Measurements from ENCODE around the gene HOPX. TPM values are rescaled to one million over a fixed set of nuclear protein-coding genes. Genes with fewer than 3 reads are reported as not detected.

The HOPX gene
- total and polyA plus RNA-seq, 2 of the 4 experiments (the other 2 are of a cell fraction), result 1.3 to 1.7 TPM

- no peak for TF ChIP-seq POLR2A (IDR thresholded peaks at IDR 0.05; ENCODE audit: low read depth, low read length)
- no peak for TF ChIP-seq ELK1 (IDR thresholded peaks at IDR 0.05; ENCODE audit: borderline replicate concordance, low read depth, low read length)
- no peak for TF ChIP-seq RCOR1 (IDR thresholded peaks at IDR 0.05; ENCODE audit: insufficient replicate concordance, low read length)
- no peak for TF ChIP-seq MAFK (IDR thresholded peaks at IDR 0.05; ENCODE audit: low read depth, low read length)
- TF ChIP-seq CHD1 (IDR thresholded peaks at IDR 0.05; ENCODE audit: low read depth, low read length), result no peak
- no peak for TF ChIP-seq USF2 (IDR thresholded peaks at IDR 0.05; ENCODE audit: low read depth, low read length)
- TF ChIP-seq RAD21 (IDR thresholded peaks at IDR 0.05; ENCODE audit: low read length), result no peak
- TF ChIP-seq SMC3 (IDR thresholded peaks at IDR 0.05; ENCODE audit: low read depth, low read length), result no peak
- no peak for TF ChIP-seq NFE2L2 (IDR thresholded peaks at IDR 0.05; ENCODE audit: low read depth, low read length)
- TF ChIP-seq MXI1 (IDR thresholded peaks at IDR 0.05; ENCODE audit: borderline replicate concordance, low read depth, low read length), result no peak
- TF ChIP-seq BHLHE40 (IDR thresholded peaks at IDR 0.05; ENCODE audit: low read depth, low read length), result no peak
- no peak for TF ChIP-seq CEBPB (IDR thresholded peaks at IDR 0.05; ENCODE audit: low read depth, low read length)
- in situ Hi-C loops (cut with MboI; ENCODE audit: low sequenced_read_pairs) (no loop called here), intact Hi-C loops (cut with micrococcal nuclease) (no loop called here), dilution Hi-C loops (cut with HindIII; ENCODE audit: low sequenced_read_pairs, unreplicated experiment) (no loop called here)
- no CpG with 5 or more reads among the region's 2 CpGs for WGBS, 2 experiments (ENCODE audit: extremely low coverage in 2 of 2, insufficient read length in 1 of 2)
- no peak overlapping the region for H3K4me3 ChIP-seq (ENCODE audit: insufficient read depth, low read depth, low read length)
- no peaks in the 10 kb centered on the region for H3K36me3 ChIP-seq (ENCODE audit: control insufficient read depth, insufficient read depth, low read length)
- H2BK15ac ChIP-seq (ENCODE audit: low read depth, low read length), result no peak overlapping the region
- H2AFZ ChIP-seq (replicated peaks; ENCODE audit: low read length, poor library complexity), result no peak overlapping the region
- no peak overlapping the region for H4K8ac ChIP-seq (ENCODE audit: low read depth in 2 of 2, low read length in 2 of 2)
- ChIA-PET CTCF (no interaction called here), POLR2A (ENCODE audit: unreplicated experiment) (no interaction called here)
- H4K91ac ChIP-seq (ENCODE audit: insufficient read depth, low read depth, low read length), result no peak overlapping the region
- no peaks in the 10 kb centered on the region for H4K20me1 ChIP-seq (ENCODE audit: insufficient read depth, low read length)
- no peaks in the 10 kb centered on the region for H3K4me1 ChIP-seq (ENCODE audit: control insufficient read depth, insufficient read depth, low read length)
- H2AK9ac ChIP-seq (replicated peaks; ENCODE audit: low read depth, low read length, poor library complexity), result no peak overlapping the region
- H3K4ac ChIP-seq (ENCODE audit: low read depth, low read length), result no peak overlapping the region
- ATAC-seq (ENCODE audit: low read depth) (no peak), DNase-seq (no peak)
- H3K9me1 ChIP-seq (ENCODE audit: insufficient read depth, low read length), result no peaks in the 10 kb centered on the region
- H3K79me1 ChIP-seq (ENCODE audit: low read depth in 1 of 2, low read length in 2 of 2), result no peaks in the 10 kb centered on the region
- no peaks in the 10 kb centered on the region for H3K9me3 ChIP-seq (ENCODE audit: control insufficient read depth, insufficient read depth, low read length)
- no peak overlapping the region for H2BK120ac ChIP-seq (ENCODE audit: low read depth, low read length)
- no peak overlapping the region for H3K18ac ChIP-seq (ENCODE audit: low read depth, low read length)
- H4K5ac ChIP-seq (ENCODE audit: low read depth, low read length), result no peak overlapping the region
- H3K9ac ChIP-seq (ENCODE audit: low read depth, low read length), result no peak overlapping the region
- no peak overlapping the region for H2BK5ac ChIP-seq (ENCODE audit: low read depth, low read length, poor library complexity, severe bottlenecking)
- no peak overlapping the region for H3K23ac ChIP-seq (ENCODE audit: low read depth, low read length)
- H3K27ac ChIP-seq (ENCODE audit: insufficient read depth, low read length), result no peak overlapping the region
- H2BK20ac ChIP-seq (ENCODE audit: low read depth, low read length), result no peak overlapping the region
- H3K27me3 ChIP-seq (ENCODE audit: control insufficient read depth, insufficient read depth, low read length), result peaks cover 35% of the 10 kb centered on the region
- no peak overlapping the region for H2AK5ac ChIP-seq (ENCODE audit: low read depth, low read length)
- BruUV-seq (replicated peaks), result no TSS peak
- H3K4me2 ChIP-seq (ENCODE audit: low read depth, low read length), result no peak overlapping the region
- no peak overlapping the region for H3K14ac ChIP-seq (replicated peaks; ENCODE audit: low read depth, low read length)
- no peak overlapping the region for H3K56ac ChIP-seq (ENCODE audit: extremely low read depth, insufficient read depth, low read length)
These were observed 8.3 kb upstream of the HOPX start for GRCh38 chr4:56689201-56689969.
